ENCODE results near the gene HRAS.

The HRAS gene

GRCh38 chr11:529728-530411 is 5.5 kb downstream of the HRAS start:
- H3K4me3 ChIP-seq (ENCODE audit: low read depth, low read length): no peak overlapping the region
- no peak for TF ChIP-seq CTCF (IDR thresholded peaks at IDR 0.05; ENCODE audit: borderline replicate concordance, insufficient read depth, low read depth, low read length)

- H3K4me3 ChIP-seq (ENCODE audit: low read depth, low read length): no peak overlapping the region
- no peak for TF ChIP-seq CTCF (IDR thresholded peaks at IDR 0.05; ENCODE audit: borderline replicate concordance, insufficient read depth, low read depth, low read length)
Measured at GRCh38 chr11:528815-529727, 6.3 kb downstream of the HRAS start.

GRCh38 chr11:528166-528814 is 7.1 kb downstream of the HRAS start:
- no peak overlapping the region for H3K4me3 ChIP-seq (ENCODE audit: low read depth, low read length)

GRCh38 chr11:526192-526591 is 9.2 kb downstream of the HRAS start:
- H3K4me3 ChIP-seq (ENCODE audit: low read depth, low read length): no peak overlapping the region
- no peak for TF ChIP-seq CTCF (IDR thresholded peaks at IDR 0.05; ENCODE audit: borderline replicate concordance, insufficient read depth, low read depth, low read length)

More at GRCh38 chr11:528166-528814, 7.1 kb downstream of the HRAS start:
- no peak for TF ChIP-seq CTCF (IDR thresholded peaks at IDR 0.05; ENCODE audit: borderline replicate concordance, insufficient read depth, low read depth, low read length)

- H3K4me3 ChIP-seq (ENCODE audit: low read depth, low read length): no peak overlapping the region
- TF ChIP-seq CTCF (IDR thresholded peaks at IDR 0.05; ENCODE audit: borderline replicate concordance, insufficient read depth, low read depth, low read length): no peak
Measured at GRCh38 chr11:521177-521688, 14.1 kb downstream of the HRAS start.

- no peak overlapping the region for H3K4me3 ChIP-seq (ENCODE audit: low read depth, low read length)
- TF ChIP-seq CTCF (IDR thresholded peaks at IDR 0.05; ENCODE audit: borderline replicate concordance, insufficient read depth, low read depth, low read length): no peak
Measured at GRCh38 chr11:520428-521176, 14.8 kb downstream of the HRAS start.
